GM12874 (cell line): ENCODE results near the gene ALG12.

Experiments used
- CTCF ChIP-seq: IDR thresholded peaks from 2 replicates; pipeline ENCODE4 v1.5.1; 2011; ENCODE audit warnings: low read depth, mild to moderate bottlenecking, control low read depth, low read length, moderate library complexity; ENCODE audit not compliant: insufficient read depth

The ALG12 gene

GRCh38 chr22:49872347-49872746, 45.9 kb downstream of the ALG12 start:
- TF ChIP-seq CTCF = no peak

GRCh38 chr22:49871482-49871881, 46.8 kb downstream of the ALG12 start:
- no peak for TF ChIP-seq CTCF

- TF ChIP-seq CTCF = no peak
Observed at GRCh38 chr22:49869845-49870712, 48.2 kb downstream of the ALG12 start.

GRCh38 chr22:49869086-49869830, 49.0 kb downstream of the ALG12 start:
- no peak for TF ChIP-seq CTCF

- no peak for TF ChIP-seq CTCF
Observed at GRCh38 chr22:49867303-49868265, 50.7 kb downstream of the ALG12 start.

- TF ChIP-seq CTCF = no peak
Observed at GRCh38 chr22:49866646-49867045, 51.6 kb downstream of the ALG12 start.

- no peak for TF ChIP-seq CTCF
Observed at GRCh38 chr22:49866134-49866533, 52.1 kb downstream of the ALG12 start.
